ENCODE measurements around the gene CFAP298. TPM values are rescaled to one million over a fixed set of nuclear protein-coding genes. Genes with fewer than 3 reads are reported as not detected.

Gene CFAP298
- total and polyA plus RNA-seq, 2 donors (not counting 3 experiments of a cell fraction or from before 2014, with no cell fraction given), result 17.6 to 44.1 TPM

GRCh38 chr21:32585042-32585710 lies 27.0 kb downstream of the CFAP298 start, which contains the start of gene TCP10L:
Gene TCP10L, minus strand, starts transcription at chr21:32585523. Its CDS starts 1,219 bp downstream, at chr21:32584304.
- H3K27ac ChIP-seq (ENCODE audit: insufficient read depth, low read depth, low read length), result no peak within 1 kb of the TSS
- no peak within 1 kb of the TSS for H2AFZ ChIP-seq (ENCODE audit: low read depth, low read length)
- dilution Hi-C loops (cut with MboI; ENCODE audit: extremely low pct_ligation_motif_present, low sequenced_read_pairs) (no loop called here), intact Hi-C loops (cut with micrococcal nuclease) (no loop called here)
- no peaks in the 10 kb centered on the region for H3K36me3 ChIP-seq (ENCODE audit: control insufficient read depth in 2 of 2, extremely low read depth in 1 of 2, insufficient read depth in 2 of 2, low read length in 2 of 2)
- H3K79me2 ChIP-seq (ENCODE audit: control insufficient read depth, insufficient read depth, low read length), result no peaks in the 10 kb centered on the region
- DNase-seq (ENCODE audit: low read depth, low spot score), result no peak
- no peaks in the 10 kb centered on the region for H3K4me1 ChIP-seq (ENCODE audit: control insufficient read depth, extremely low read depth, insufficient read depth, low read length)
- TF ChIP-seq MYC (IDR thresholded peaks at IDR 0.05; ENCODE audit: low read depth, low read length), result no peak
- no peaks in the 10 kb centered on the region for H3K9me1 ChIP-seq (replicated peaks; ENCODE audit: control insufficient read depth, extremely low read depth, insufficient read depth, low read length)
- H4K20me1 ChIP-seq (replicated peaks; ENCODE audit: control insufficient read depth, extremely low read depth, insufficient read depth, low read length), result no peaks in the 10 kb centered on the region
- POLR2A ChIA-PET, result no interaction called here
- no peak for FAIRE-seq
- CTCF ChIA-PET, result interaction anchor here (0.9 to 1.1 kb wide), 2 partner anchors 13 to 182 kb away, joined by 3 read pairs; no protein-coding TSS in a partner anchor
- BruUV-seq (replicated peaks), result no TSS peak
- peaks cover 4 to 7% of the 10 kb centered on the region in 2 experiments for H3K27me3 ChIP-seq (ENCODE audit: control insufficient read depth in 2 of 2, insufficient read depth in 2 of 2, low read length in 2 of 2)
- no peak within 1 kb of the TSS for H3K4me2 ChIP-seq (ENCODE audit: insufficient read depth, low read length)
- no peak within 1 kb of the TSS for H3K9ac ChIP-seq (replicated peaks; ENCODE audit: extremely low read depth, insufficient read depth, low read length)
- no peak within 1 kb of the TSS for H3K4me3 ChIP-seq (replicated peaks in 1 of 3; ENCODE audit: insufficient read depth in 1 of 3, low read depth in 1 of 3, low read length in 3 of 3)
- no peaks in the 10 kb centered on the region for H3K9me3 ChIP-seq (replicated peaks; ENCODE audit: control insufficient read depth, insufficient read depth, low read length)

- Histone ChIP-seq H2AFZ (ENCODE audit: low read depth, low read length) (no peak overlapping the region), H3K27me3 (ENCODE audit: control insufficient read depth in 2 of 2, insufficient read depth in 2 of 2, low read length in 2 of 2) (peaks cover 4 to 7% of the 10 kb centered on the region in 2 experiments), H3K4me2 (ENCODE audit: insufficient read depth, low read length) (no peak overlapping the region), H4K20me1 (replicated peaks; ENCODE audit: control insufficient read depth, extremely low read depth, insufficient read depth, low read length) (no peaks in the 10 kb centered on the region), H3K36me3 (ENCODE audit: control insufficient read depth in 2 of 2, extremely low read depth in 1 of 2, insufficient read depth in 2 of 2, low read length in 2 of 2) (no peaks in the 10 kb centered on the region), H3K9me3 (replicated peaks; ENCODE audit: control insufficient read depth, insufficient read depth, low read length) (no peaks in the 10 kb centered on the region), H3K9ac (replicated peaks; ENCODE audit: extremely low read depth, insufficient read depth, low read length) (no peak overlapping the region), H3K4me1 (ENCODE audit: control insufficient read depth, extremely low read depth, insufficient read depth, low read length) (no peaks in the 10 kb centered on the region), H3K4me3 (replicated peaks in 1 of 3; ENCODE audit: insufficient read depth in 1 of 3, low read depth in 1 of 3, low read length in 3 of 3) (no peak overlapping the region), H3K79me2 (ENCODE audit: control insufficient read depth, insufficient read depth, low read length) (no peaks in the 10 kb centered on the region), H3K27ac (ENCODE audit: insufficient read depth, low read depth, low read length) (no peak overlapping the region), H3K9me1 (replicated peaks; ENCODE audit: control insufficient read depth, extremely low read depth, insufficient read depth, low read length) (no peaks in the 10 kb centered on the region)
- FAIRE-seq, result no peak
- POLR2A ChIA-PET, result no interaction called here
- TF ChIP-seq FOS (IDR thresholded peaks at IDR 0.05; ENCODE audit: borderline replicate concordance, insufficient read depth, low read length), result no peak
- no peak for TF ChIP-seq MYC (IDR thresholded peaks at IDR 0.05; ENCODE audit: low read depth, low read length)
- TF ChIP-seq POLR2A (IDR thresholded peaks at IDR 0.05; ENCODE audit: low read depth, low read length), result no peak
- no peak for TF ChIP-seq MAX (IDR thresholded peaks at IDR 0.05; ENCODE audit: insufficient read depth, insufficient read length)
- no peak for TF ChIP-seq EZH2 (IDR thresholded peaks at IDR 0.05; ENCODE audit: borderline replicate concordance, low read depth, low read length, severe bottlenecking)
- no peak for TF ChIP-seq POLR2AphosphoS5 (IDR thresholded peaks at IDR 0.05; ENCODE audit: insufficient read depth, low read depth, low read length)
- no peak for TF ChIP-seq CTCF (IDR thresholded peaks at IDR 0.05; ENCODE audit: extremely low read depth in 1 of 2, insufficient read depth in 1 of 2, low read depth in 1 of 2, low read length in 2 of 2)
- TF ChIP-seq JUN (IDR thresholded peaks at IDR 0.05; ENCODE audit: borderline replicate concordance, insufficient read depth, insufficient read length, low read depth), result no peak
- TF ChIP-seq GATA2 (IDR thresholded peaks at IDR 0.05; ENCODE audit: insufficient read depth, insufficient read length, low read depth, low read length), result no peak
- no peak for DNase-seq (ENCODE audit: low read depth, low spot score)
- CTCF ChIA-PET, result interaction anchor here (0.9 to 1.1 kb wide), 2 partner anchors 12 to 181 kb away, joined by 3 read pairs; no protein-coding TSS in a partner anchor
- BruUV-seq (replicated peaks), result no TSS peak
- intact Hi-C loops (cut with micrococcal nuclease) (no loop called here), dilution Hi-C loops (cut with MboI; ENCODE audit: extremely low pct_ligation_motif_present, low sequenced_read_pairs) (no loop called here)
Observed at GRCh38 chr21:32584472-32584871, 27.7 kb downstream of the CFAP298 start.

All from endothelial cell of umbilical vein (primary cell).